ENCODE results near the gene C1orf226.
A peak's percentile ranks its signal among the peaks of the same experiment; 100 is the strongest.

C1orf226 gene

DNA sequence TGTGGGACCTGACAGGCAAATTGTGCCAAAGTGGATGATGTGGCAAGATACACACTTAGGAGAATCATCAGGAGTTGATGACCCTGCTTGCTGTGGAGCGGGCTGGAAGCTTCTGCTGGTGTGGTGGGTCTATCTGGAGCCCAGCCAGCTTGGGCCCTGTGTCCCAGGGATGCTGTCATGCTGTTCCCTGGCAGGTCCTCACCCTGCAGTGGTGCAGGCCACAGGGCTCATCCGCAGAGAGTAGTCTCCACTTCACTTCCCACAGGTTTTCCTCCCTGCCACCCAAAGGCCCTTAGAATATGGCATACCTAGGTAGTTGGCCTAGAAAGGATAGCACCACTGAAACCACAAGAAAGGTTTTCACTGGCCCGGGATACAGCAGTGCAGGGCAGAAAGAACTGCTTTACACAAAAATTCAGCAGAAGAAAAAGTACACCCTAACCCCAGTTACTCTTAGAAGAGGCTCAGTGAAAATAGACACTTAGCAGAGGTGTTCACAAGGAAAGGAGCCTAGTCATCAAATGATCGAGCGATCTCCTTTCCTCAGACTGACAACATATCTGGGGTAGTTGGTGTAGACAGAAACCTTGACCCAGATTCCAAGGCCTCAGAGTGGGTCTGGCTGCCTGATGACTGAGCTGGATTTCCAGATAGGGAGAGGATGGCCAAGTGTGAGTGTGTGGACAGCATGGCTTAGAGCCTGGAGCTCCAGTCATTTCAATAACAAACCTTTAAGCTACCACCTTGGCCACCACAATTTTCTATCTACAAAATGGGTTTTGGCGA lies 1.3 kb upstream of the C1orf226 start:
- Histone ChIP-seq H3K27ac (replicated peaks; ENCODE audit: low read length) (no peak overlapping the region), H2BK12ac (ENCODE audit: low read length) (no peak overlapping the region), H3K9ac (ENCODE audit: low read depth, low read length, poor library complexity) (no peak overlapping the region), H4K8ac (ENCODE audit: low read depth, low read length) (no peak overlapping the region), H3K14ac (ENCODE audit: low read length) (no peak overlapping the region), H2AFZ (ENCODE audit: low read length) (no peak overlapping the region), H3K9me3 (replicated peaks in 1 of 2; ENCODE audit: control insufficient read depth in 2 of 2, insufficient read depth in 1 of 2, low read depth in 1 of 2, low read length in 2 of 2) (no peaks in the 10 kb centered on the region), H2BK120ac (ENCODE audit: low read depth, low read length) (no peak overlapping the region), H3K4me1 (ENCODE audit: control insufficient read depth in 2 of 2, insufficient read depth in 1 of 2, low read depth in 1 of 2, low read length in 2 of 2) (peaks cover 19 to 20% of the 10 kb centered on the region in 2 donors), H3K4me2 (ENCODE audit: insufficient read depth, low read length, poor library complexity, severe bottlenecking) (no peak overlapping the region), H3K79me1 (ENCODE audit: low read depth, low read length) (no peaks in the 10 kb centered on the region), H3K18ac (ENCODE audit: low read length) (no peak overlapping the region), H3K4me3 (ENCODE audit: low read length in 2 of 2) (no peak overlapping the region), H3K4ac (ENCODE audit: low read length) (no peak overlapping the region), H2BK5ac (ENCODE audit: low read length) (no peak overlapping the region), H3K23ac (ENCODE audit: low read depth, low read length, poor library complexity) (no peak overlapping the region), H2BK15ac (ENCODE audit: low read length) (no peak overlapping the region), H4K91ac (ENCODE audit: low read depth, low read length, poor library complexity) (no peak overlapping the region), H3K36me3 (replicated peaks in 1 of 2; ENCODE audit: control insufficient read depth in 2 of 2, insufficient read depth in 2 of 2, low read length in 2 of 2) (peaks cover 3 to 33% of the 10 kb centered on the region in 2 donors), H2AK5ac (ENCODE audit: low read depth, low read length) (no peak overlapping the region), H3K27me3 (ENCODE audit: control insufficient read depth in 3 of 3, insufficient read depth in 3 of 3, low read depth in 1 of 3, low read length in 3 of 3) (no peaks in the 10 kb centered on the region)
- DNase-seq (ENCODE audit: low spot score) = no peak
- WGBS, 2 donors (ENCODE audit: extremely low coverage in 2 of 2, insufficient read length in 2 of 2, insufficient replicate concordance in 1 of 2) = no CpG with 5 or more reads among the region's 6 CpGs

DNA sequence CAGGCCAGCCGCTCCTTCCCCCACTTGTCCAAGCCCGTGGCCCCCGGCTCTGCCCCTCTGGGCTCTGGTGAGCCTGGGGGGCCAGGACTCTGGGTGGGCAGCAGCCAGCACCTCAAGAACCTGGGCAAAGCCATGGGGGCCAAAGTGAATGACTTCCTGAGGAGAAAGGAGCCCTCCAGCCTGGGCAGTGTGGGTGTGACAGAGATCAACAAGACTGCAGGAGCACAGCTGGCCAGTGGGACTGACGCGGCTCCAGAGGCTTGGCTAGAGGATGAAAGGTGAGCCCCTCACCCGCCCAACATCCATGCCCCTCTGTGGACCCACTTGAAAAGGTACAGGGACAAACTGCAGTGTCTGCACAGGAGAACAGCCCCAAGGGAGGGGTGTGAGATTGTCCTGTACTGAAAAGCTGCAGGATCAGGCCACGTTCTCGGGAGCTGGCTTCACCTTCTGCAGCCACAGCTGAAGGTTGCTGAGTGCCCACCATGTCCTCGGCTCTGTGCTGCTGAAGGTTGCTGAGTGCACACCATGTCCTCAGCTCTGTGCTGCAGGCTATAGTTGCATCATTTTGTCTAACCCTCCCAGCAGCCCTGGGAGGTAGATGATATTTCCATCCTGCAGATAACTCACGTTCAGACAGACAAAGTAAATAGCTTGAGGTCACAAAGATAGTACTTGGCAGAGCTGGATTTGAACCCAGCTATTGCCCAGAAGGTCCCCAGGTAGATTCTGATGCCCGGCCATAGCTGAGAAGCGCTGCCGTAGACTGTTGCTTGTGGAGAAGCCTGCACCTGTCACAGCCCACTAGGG lies 618 bp downstream of the C1orf226 start:
- H2BK12ac ChIP-seq (ENCODE audit: low read length) = no peak overlapping the region
- H3K27ac ChIP-seq (replicated peaks; ENCODE audit: low read length) = no peak overlapping the region
- H4K8ac ChIP-seq (ENCODE audit: low read depth, low read length) = no peak overlapping the region
- H2BK5ac ChIP-seq (ENCODE audit: low read length) = no peak overlapping the region
- no CpG with 5 or more reads among the region's 13 CpGs for WGBS, 2 donors (ENCODE audit: extremely low coverage in 2 of 2, insufficient read length in 2 of 2, insufficient replicate concordance in 1 of 2)
- H2BK120ac ChIP-seq (ENCODE audit: low read depth, low read length) = no peak overlapping the region
- peaks cover 20 to 22% of the 10 kb centered on the region in 2 donors for H3K4me1 ChIP-seq (ENCODE audit: control insufficient read depth in 2 of 2, insufficient read depth in 1 of 2, low read depth in 1 of 2, low read length in 2 of 2)
- no peak overlapping the region for H2AFZ ChIP-seq (ENCODE audit: low read length)
- peaks cover 3 to 39% of the 10 kb centered on the region in 2 donors for H3K36me3 ChIP-seq (replicated peaks in 1 of 2; ENCODE audit: control insufficient read depth in 2 of 2, insufficient read depth in 2 of 2, low read length in 2 of 2)
- H2BK15ac ChIP-seq (ENCODE audit: low read length) = no peak overlapping the region
- no peak overlapping the region for H3K4me2 ChIP-seq (ENCODE audit: insufficient read depth, low read length, poor library complexity, severe bottlenecking)
- H3K4ac ChIP-seq (ENCODE audit: low read length) = no peak overlapping the region
- H4K91ac ChIP-seq (ENCODE audit: low read depth, low read length, poor library complexity) = no peak overlapping the region
- H3K9ac ChIP-seq (ENCODE audit: low read depth, low read length, poor library complexity) = no peak overlapping the region
- no peak overlapping the region for H3K23ac ChIP-seq (ENCODE audit: low read depth, low read length, poor library complexity)
- H3K18ac ChIP-seq (ENCODE audit: low read length) = peak overlapping the region; percentile 11
- H3K9me3 ChIP-seq (replicated peaks in 1 of 2; ENCODE audit: control insufficient read depth in 2 of 2, insufficient read depth in 1 of 2, low read depth in 1 of 2, low read length in 2 of 2) = no peaks in the 10 kb centered on the region
- H3K14ac ChIP-seq (ENCODE audit: low read length) = no peak overlapping the region
- H3K79me1 ChIP-seq (ENCODE audit: low read depth, low read length) = no peaks in the 10 kb centered on the region
- no peak overlapping the region for H3K4me3 ChIP-seq (ENCODE audit: low read length in 2 of 2)
- peak overlapping the region; percentile 40 for H2AK5ac ChIP-seq (ENCODE audit: low read depth, low read length)
- H3K27me3 ChIP-seq (ENCODE audit: control insufficient read depth in 3 of 3, insufficient read depth in 3 of 3, low read depth in 1 of 3, low read length in 3 of 3) = no peaks in the 10 kb centered on the region
- no peak for DNase-seq (ENCODE audit: low spot score)

DNA sequence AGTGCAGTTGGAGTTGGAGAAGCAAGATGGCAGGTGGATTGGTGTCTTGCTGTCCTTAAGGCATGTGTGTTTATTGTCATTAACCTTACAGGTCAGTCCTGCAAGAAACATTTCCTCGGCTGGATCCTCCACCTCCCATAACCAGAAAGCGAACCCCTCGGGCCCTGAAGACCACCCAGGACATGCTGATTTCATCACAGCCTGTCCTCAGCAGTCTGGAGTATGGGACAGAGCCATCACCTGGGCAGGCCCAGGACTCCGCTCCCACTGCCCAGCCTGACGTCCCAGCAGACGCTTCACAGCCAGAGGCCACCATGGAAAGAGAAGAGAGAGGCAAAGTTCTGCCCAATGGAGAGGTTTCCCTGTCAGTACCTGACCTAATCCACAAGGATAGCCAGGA lies 1.6 kb downstream of the C1orf226 start:
- WGBS, 2 donors (ENCODE audit: extremely low coverage in 2 of 2, insufficient read length in 2 of 2, insufficient replicate concordance in 1 of 2) = no CpG with 5 or more reads among the region's 6 CpGs

DNA sequence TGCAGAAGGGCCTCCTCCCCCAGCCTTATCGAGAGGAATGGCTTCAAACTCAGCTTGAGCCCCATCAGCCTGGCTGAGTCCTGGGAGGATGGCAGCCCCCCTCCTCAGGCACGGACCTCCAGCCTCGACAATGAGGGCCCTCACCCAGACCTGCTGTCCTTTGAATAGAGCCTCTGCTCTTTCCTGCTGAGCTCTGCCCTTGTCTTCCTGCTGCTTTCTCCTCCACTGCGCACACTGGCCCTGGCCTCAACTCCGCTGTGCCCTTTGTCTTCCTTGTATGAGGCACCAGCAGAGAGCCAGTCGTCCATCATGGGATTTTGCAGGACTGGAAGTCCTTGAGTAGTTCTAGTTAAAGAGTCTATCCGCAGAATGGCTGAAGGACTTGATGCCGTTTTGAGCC lies 2.0 kb downstream of the C1orf226 start:
- H3K9me3 ChIP-seq (replicated peaks in 1 of 2; ENCODE audit: control insufficient read depth in 2 of 2, insufficient read depth in 1 of 2, low read depth in 1 of 2, low read length in 2 of 2) = no peaks in the 10 kb centered on the region
- H3K4me1 ChIP-seq (ENCODE audit: control insufficient read depth in 2 of 2, insufficient read depth in 1 of 2, low read depth in 1 of 2, low read length in 2 of 2) = peaks cover 26 to 29% of the 10 kb centered on the region in 2 donors
- WGBS, 2 donors (ENCODE audit: extremely low coverage in 2 of 2, insufficient read length in 2 of 2, insufficient replicate concordance in 1 of 2) = no CpG with 5 or more reads among the region's 8 CpGs
- H3K79me1 ChIP-seq (ENCODE audit: low read depth, low read length) = no peaks in the 10 kb centered on the region
- no peak overlapping the region for H3K9ac ChIP-seq (ENCODE audit: low read depth, low read length, poor library complexity)
- H3K14ac ChIP-seq (ENCODE audit: low read length) = no peak overlapping the region
- no peak overlapping the region for H3K4ac ChIP-seq (ENCODE audit: low read length)
- peak overlapping the region; percentile 12 for H2AK5ac ChIP-seq (ENCODE audit: low read depth, low read length)
- H3K27ac ChIP-seq (replicated peaks; ENCODE audit: low read length) = no peak overlapping the region
- no peak overlapping the region for H2BK15ac ChIP-seq (ENCODE audit: low read length)
- H3K23ac ChIP-seq (ENCODE audit: low read depth, low read length, poor library complexity) = no peak overlapping the region
- no peak overlapping the region for H4K8ac ChIP-seq (ENCODE audit: low read depth, low read length)
- H3K4me3 ChIP-seq (ENCODE audit: low read length in 2 of 2) = no peak overlapping the region
- H3K36me3 ChIP-seq (replicated peaks in 1 of 2; ENCODE audit: control insufficient read depth in 2 of 2, insufficient read depth in 2 of 2, low read length in 2 of 2) = peaks cover 3 to 39% of the 10 kb centered on the region in 2 donors
- peak overlapping the region; percentile 24 for H2BK12ac ChIP-seq (ENCODE audit: low read length)
- no peak overlapping the region for H2BK5ac ChIP-seq (ENCODE audit: low read length)
- peak overlapping the region; percentile 26 for H2BK120ac ChIP-seq (ENCODE audit: low read depth, low read length)
- peak overlapping the region; percentile 20 for H3K18ac ChIP-seq (ENCODE audit: low read length)
- no peak overlapping the region for H2AFZ ChIP-seq (ENCODE audit: low read length)
- no peak for DNase-seq (ENCODE audit: low spot score)
- H3K27me3 ChIP-seq (ENCODE audit: control insufficient read depth in 3 of 3, insufficient read depth in 3 of 3, low read depth in 1 of 3, low read length in 3 of 3) = no peaks in the 10 kb centered on the region
- H3K4me2 ChIP-seq (ENCODE audit: insufficient read depth, low read length, poor library complexity, severe bottlenecking) = no peak overlapping the region
- no peak overlapping the region for H4K91ac ChIP-seq (ENCODE audit: low read depth, low read length, poor library complexity)

More for the DNA sequence above, 1.6 kb downstream of the C1orf226 start:
- Histone ChIP-seq H2BK15ac (ENCODE audit: low read length) (no peak overlapping the region), H3K79me1 (ENCODE audit: low read depth, low read length) (no peaks in the 10 kb centered on the region), H3K9me3 (replicated peaks in 1 of 2; ENCODE audit: control insufficient read depth in 2 of 2, insufficient read depth in 1 of 2, low read depth in 1 of 2, low read length in 2 of 2) (no peaks in the 10 kb centered on the region), H2BK120ac (ENCODE audit: low read depth, low read length) (no peak overlapping the region), H2BK12ac (ENCODE audit: low read length) (peak overlapping the region; percentile 24), H3K27me3 (ENCODE audit: control insufficient read depth in 3 of 3, insufficient read depth in 3 of 3, low read depth in 1 of 3, low read length in 3 of 3) (no peaks in the 10 kb centered on the region), H3K18ac (ENCODE audit: low read length) (peak overlapping the region; percentile 20), H3K4me3 (ENCODE audit: low read length in 2 of 2) (no peak overlapping the region), H3K23ac (ENCODE audit: low read depth, low read length, poor library complexity) (no peak overlapping the region), H3K4ac (ENCODE audit: low read length) (no peak overlapping the region), H2AFZ (ENCODE audit: low read length) (no peak overlapping the region), H3K4me2 (ENCODE audit: insufficient read depth, low read length, poor library complexity, severe bottlenecking) (no peak overlapping the region), H2AK5ac (ENCODE audit: low read depth, low read length) (no peak overlapping the region), H2BK5ac (ENCODE audit: low read length) (no peak overlapping the region), H3K27ac (replicated peaks; ENCODE audit: low read length) (no peak overlapping the region), H3K4me1 (ENCODE audit: control insufficient read depth in 2 of 2, insufficient read depth in 1 of 2, low read depth in 1 of 2, low read length in 2 of 2) (peaks cover 26% of the 10 kb centered on the region in 2 donors), H4K91ac (ENCODE audit: low read depth, low read length, poor library complexity) (no peak overlapping the region), H3K36me3 (replicated peaks in 1 of 2; ENCODE audit: control insufficient read depth in 2 of 2, insufficient read depth in 2 of 2, low read length in 2 of 2) (peaks cover 3 to 39% of the 10 kb centered on the region in 2 donors), H3K9ac (ENCODE audit: low read depth, low read length, poor library complexity) (no peak overlapping the region), H4K8ac (ENCODE audit: low read depth, low read length) (no peak overlapping the region), H3K14ac (ENCODE audit: low read length) (no peak overlapping the region)
- no peak for DNase-seq (ENCODE audit: low spot score)

Data from neuronal stem cell (in vitro differentiated cells).